Neural crest cell (in vitro differentiated cells): ENCODE measurements around the gene COPS4. TPM values are rescaled to one million over a fixed set of nuclear protein-coding genes. Genes with fewer than 3 reads are reported as not detected.
"Not testable (repeated sequence)": the region's sequence is repeated elsewhere in the genome, so short reads cannot be mapped to it uniquely, and the experiment has no call there.

Experiments used
- DNase-seq: peaks from one replicate; pipeline ENCODE4 v3.0.0; 2021; ENCODE audit warnings: low read depth, mixed read lengths, low spot score
- H3K27ac Mint-ChIP-seq: one replicate; pipeline ENCODE4 v1.8.0; 2021; ENCODE audit warnings: mild to moderate bottlenecking, mixed read lengths; ENCODE audit not compliant: unreplicated experiment
- H3K27me3 Mint-ChIP-seq: 2 replicates; pipeline ENCODE4 v1.8.0; 2021; ENCODE audit warnings: low read depth, mild to moderate bottlenecking, mixed read lengths
- H3K36me3 Mint-ChIP-seq: 2 replicates; pipeline ENCODE4 v1.8.0; 2021; ENCODE audit warnings: low read depth, mild to moderate bottlenecking, mixed read lengths
- H3K4me1 Mint-ChIP-seq: 2 replicates; pipeline ENCODE4 v1.8.0; 2021; ENCODE audit warnings: mixed read lengths
- H3K4me3 Mint-ChIP-seq: one replicate; pipeline ENCODE4 v1.8.0; 2021; ENCODE audit warnings: mild to moderate bottlenecking, mixed read lengths
- H3K9me3 Mint-ChIP-seq: 2 replicates; pipeline ENCODE4 v1.8.0; 2021; ENCODE audit warnings: mixed read lengths
- CTCF ChIP-seq: fragments of 200-600 bp; sonication (generic); conservative IDR thresholded peaks from 2 replicates; pipeline ENCODE4 v1.5.0; 2021; ENCODE audit warnings: antibody characterized with exemption, mild to moderate bottlenecking
- total RNA-seq: library from RNA; stranded (reverse); gene quantifications from 2 replicates; pipeline ENCODE4 v1.2.1, GENCODE V29; 2021

The COPS4 gene
- total RNA-seq, 1 donor from 2014 or later = 44.5 TPM

- H3K27ac Mint-ChIP-seq = no peak overlapping the region
- no peak for DNase-seq
- TF ChIP-seq CTCF = no peak
- H3K36me3 Mint-ChIP-seq = peaks cover 2% of the 10 kb centered on the region
- no peaks in the 10 kb centered on the region for H3K27me3 Mint-ChIP-seq
- H3K4me1 Mint-ChIP-seq = peaks cover 3% of the 10 kb centered on the region
- H3K9me3 Mint-ChIP-seq = no peaks in the 10 kb centered on the region
- H3K4me3 Mint-ChIP-seq = no peak overlapping the region
Observed at GRCh38 chr4:82998898-82999297, 36.1 kb upstream of the COPS4 start.

GRCh38 chr4:83002329-83002728 lies 32.7 kb upstream of the COPS4 start:
- Mint-ChIP-seq H3K27ac (no peak overlapping the region), H3K27me3 (no peaks in the 10 kb centered on the region), H3K4me1 (peaks cover 3% of the 10 kb centered on the region), H3K4me3 (no peak overlapping the region), H3K36me3 (no peaks in the 10 kb centered on the region), H3K9me3 (no peaks in the 10 kb centered on the region)
- DNase-seq = no peak
- TF ChIP-seq CTCF = no peak

GRCh38 chr4:83003044-83003791 lies 31.8 kb upstream of the COPS4 start:
- not testable (repeated sequence) for H3K27ac Mint-ChIP-seq, H3K4me1 Mint-ChIP-seq, H3K36me3 Mint-ChIP-seq, H3K9me3 Mint-ChIP-seq, DNase-seq, H3K27me3 Mint-ChIP-seq, H3K4me3 Mint-ChIP-seq

- Mint-ChIP-seq H3K4me3 (peak overlapping the region; percentile 92), H3K27ac (no peak overlapping the region), H3K4me1 (peaks cover 46% of the 10 kb centered on the region), H3K9me3 (no peaks in the 10 kb centered on the region), H3K36me3 (no peaks in the 10 kb centered on the region), H3K27me3 (no peaks in the 10 kb centered on the region)
- no peak for TF ChIP-seq CTCF
- no peak for DNase-seq
Observed at GRCh38 chr4:83009529-83009928, 25.5 kb upstream of the COPS4 start.

- no peak for DNase-seq
- no peaks in the 10 kb centered on the region for H3K36me3 Mint-ChIP-seq
- H3K9me3 Mint-ChIP-seq = no peaks in the 10 kb centered on the region
- H3K4me3 Mint-ChIP-seq = peak overlapping the region; percentile 92
- H3K4me1 Mint-ChIP-seq = peaks cover 46% of the 10 kb centered on the region
- no peaks in the 10 kb centered on the region for H3K27me3 Mint-ChIP-seq
- H3K27ac Mint-ChIP-seq = peak overlapping the region; percentile 93
- TF ChIP-seq CTCF = no peak
Observed at GRCh38 chr4:83010111-83010521, 24.9 kb upstream of the COPS4 start.

GRCh38 chr4:83010522-83011318 lies 24.3 kb upstream of the COPS4 start, which contains the start of gene LIN54:
TSS of gene LIN54 (minus strand) at chr4:83010823. CDS start at chr4:82984844, 25,979 bp downstream.
- TF ChIP-seq CTCF = no peak
- Mint-ChIP-seq H3K36me3 (no peaks in the 10 kb centered on the region), H3K4me3 (peak within 1 kb of the TSS; percentile 92), H3K4me1 (peaks cover 46% of the 10 kb centered on the region), H3K27me3 (no peaks in the 10 kb centered on the region), H3K9me3 (no peaks in the 10 kb centered on the region), H3K27ac (peak within 1 kb of the TSS; percentile 93)
- peak; percentile 61 for DNase-seq
